Peyer's patch (tissue), 4 donors: ENCODE measurements around the gene MICAL1.

Experiments used
- CTCF ChIP-seq, 6 experiments: fragments of 450-650 bp in 4 of 6; fragments of 200-600 bp in 2 of 6; sonication (generic) in 1 of 6; IDR thresholded peaks; one replicate each; pipeline ENCODE4 v1.5.1; 2017 to 2019; ENCODE audit warnings: antibody characterized with exemption in 6 of 6, mild to moderate bottlenecking in 3 of 6, moderate library complexity in 1 of 6
- POLR2A ChIP-seq, 2 donors: fragments of 450-650 bp; IDR thresholded peaks; one replicate each; pipeline ENCODE4 v1.5.1; 2017; ENCODE audit warnings: antibody characterized with exemption in 2 of 2, mild to moderate bottlenecking in 2 of 2, moderate library complexity in 2 of 2

GRCh38 chr6:109473120-109473519 is 17.5 kb upstream of the MICAL1 start:
- TF ChIP-seq POLR2A (IDR thresholded peaks at IDR 0.05) (no peak), CTCF (IDR thresholded peaks at IDR 0.05) (no peak)
